Kidney (tissue), 14 donors: Measurements from ENCODE around the gene ZFP36L1. TPM values are rescaled to one million over a fixed set of nuclear protein-coding genes. Genes with fewer than 3 reads are reported as not detected.

Source experiments
- DNase-seq, 5 donors: peaks; one replicate each; pipeline ENCODE4 v3.0.0-alpha.2; 2013 to 2020
- FAIRE-seq: peaks from 2 replicates; lab custom pipeline; 2012; peaks lifted over from hg19 to GRCh38; lab: Jason Lieb, UNC
- H3K27ac ChIP-seq, 2 donors: one replicate each; pipeline ENCODE4 v1.7.0; 2013; ENCODE audit warnings: low read depth in 2 of 2, low read length in 2 of 2, inconsistent platforms in 1 of 2
- H3K27me3 ChIP-seq: one replicate; pipeline ENCODE4 v1.7.1; 2013; ENCODE audit warnings: low read length, inconsistent platforms; ENCODE audit not compliant: control insufficient read depth, insufficient read depth
- H3K36me3 ChIP-seq, 3 donors: one replicate each; pipeline versions ENCODE4 v1.7.0 to v1.7.1; 2013; ENCODE audit warnings: low read length in 3 of 3, control low read depth in 1 of 3, inconsistent platforms in 1 of 3; ENCODE audit not compliant: insufficient read depth in 3 of 3, control insufficient read depth in 2 of 3
- H3K4me1 ChIP-seq, 3 donors: one replicate each; pipeline versions ENCODE4 v1.7.0 to v1.7.1; 2013; ENCODE audit warnings: low read length in 3 of 3, inconsistent platforms in 1 of 3, low read depth in 1 of 3; ENCODE audit not compliant: control insufficient read depth in 2 of 3, insufficient read depth in 2 of 3
- H3K4me3 ChIP-seq, 3 donors: one replicate each; pipeline versions ENCODE4 v1.7.0 to v1.8.1; 2013; ENCODE audit warnings: low read length in 3 of 3, control low read depth in 1 of 3, inconsistent platforms in 1 of 3
- H3K9ac ChIP-seq, 3 donors: one replicate each; pipeline versions ENCODE4 v1.7.0 to v1.7.1; 2013; ENCODE audit warnings: low read length in 3 of 3, control low read depth in 1 of 3, inconsistent platforms in 1 of 3
- H3K9me3 ChIP-seq, 3 donors: one replicate each; pipeline versions ENCODE4 v1.7.0 to v1.7.1; 2013; ENCODE audit warnings: low read length in 3 of 3, control low read depth in 1 of 3, inconsistent platforms in 1 of 3; ENCODE audit not compliant: control insufficient read depth in 2 of 3, insufficient read depth in 1 of 3
- intact Hi-C: fragments of 100-400 bp; cut with DNase I; formaldehyde crosslinking; loops from one replicate; pipeline ENCODE4 v1.11.1; 2022
- polyA plus RNA-seq: library from polyadenylated mRNA; stranded (reverse); fragments of 350-450 nt; fragmentation: Illumina TruSeq; extraction: RNeasy Lipid Tissue Mini Kit (QIAGEN cat#74804); gene quantifications from one replicate; pipeline ENCODE4 v1.2.3, GENCODE V29; 2014; ENCODE audit warnings: low read depth, low replicate concordance; ENCODE audit not compliant: insufficient read depth
- total RNA-seq: library from RNA; stranded (reverse); fragmentation: NEBNext Ultra II Directional; extraction: Animal tissue kit (Norgen Biotek cat#: 25700); gene quantifications from one replicate; pipeline ENCODE4 v1.2.1, GENCODE V29; 2021
- TF ChIP-seq, protein P1 (sequence below): IDR thresholded peaks from 3 replicates; pipeline ENCODE4 v1.5.1; 2012; ENCODE audit warnings: mild to moderate bottlenecking, moderate library complexity, borderline replicate concordance; ENCODE audit not compliant: insufficient read depth; ENCODE audit errors: extremely low read depth
- donor health status: control.
- donor health status: control.
- donor health status: control.
- donor health status: control.
- donor health status: control.
- donor health status: DM: yes; HTN: yes; CAD: no.
- donor health status: Normal renal cell carcinoma (clear cell type).

ZFP36L1 gene
- total and polyA plus RNA-seq, 2 donors from 2014 or later: 73.3 to 289 TPM

DNA sequence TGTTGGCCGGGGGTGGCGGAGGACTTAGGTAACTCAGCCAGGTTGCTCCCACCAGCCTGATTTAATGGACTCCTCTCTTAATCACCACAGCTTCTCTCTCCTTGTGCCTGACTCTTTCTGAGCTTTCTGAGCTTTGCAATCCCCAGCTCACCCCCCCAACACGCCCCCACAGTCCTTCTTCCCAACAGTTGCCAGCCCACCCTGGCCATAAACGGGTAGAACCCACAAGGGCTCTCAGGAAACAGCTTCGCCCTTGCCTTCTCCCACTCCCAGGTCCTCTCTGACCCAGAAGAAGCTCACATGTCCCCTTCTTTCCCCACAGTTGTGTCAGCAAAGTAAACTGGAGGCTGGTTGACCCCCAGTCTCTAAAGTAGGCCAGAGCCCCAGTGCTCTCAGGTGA, 32.9 kb downstream of the ZFP36L1 start:
- no peaks in the 10 kb centered on the region for H3K36me3 ChIP-seq
- H3K27me3 ChIP-seq: no peaks in the 10 kb centered on the region
- no peaks in the 10 kb centered on the region for H3K9me3 ChIP-seq
- intact Hi-C loops: no loop called here
- H3K4me1 ChIP-seq: peaks cover 4 to 42% (median 39%) of the 10 kb centered on the region in 3 donors
- no peak overlapping the region for H3K9ac ChIP-seq
- DNase-seq: no peak
- no peak overlapping the region for H3K27ac ChIP-seq
- no peak overlapping the region for H3K4me3 ChIP-seq
- FAIRE-seq: no peak
- TF ChIP-seq, protein P1, sequence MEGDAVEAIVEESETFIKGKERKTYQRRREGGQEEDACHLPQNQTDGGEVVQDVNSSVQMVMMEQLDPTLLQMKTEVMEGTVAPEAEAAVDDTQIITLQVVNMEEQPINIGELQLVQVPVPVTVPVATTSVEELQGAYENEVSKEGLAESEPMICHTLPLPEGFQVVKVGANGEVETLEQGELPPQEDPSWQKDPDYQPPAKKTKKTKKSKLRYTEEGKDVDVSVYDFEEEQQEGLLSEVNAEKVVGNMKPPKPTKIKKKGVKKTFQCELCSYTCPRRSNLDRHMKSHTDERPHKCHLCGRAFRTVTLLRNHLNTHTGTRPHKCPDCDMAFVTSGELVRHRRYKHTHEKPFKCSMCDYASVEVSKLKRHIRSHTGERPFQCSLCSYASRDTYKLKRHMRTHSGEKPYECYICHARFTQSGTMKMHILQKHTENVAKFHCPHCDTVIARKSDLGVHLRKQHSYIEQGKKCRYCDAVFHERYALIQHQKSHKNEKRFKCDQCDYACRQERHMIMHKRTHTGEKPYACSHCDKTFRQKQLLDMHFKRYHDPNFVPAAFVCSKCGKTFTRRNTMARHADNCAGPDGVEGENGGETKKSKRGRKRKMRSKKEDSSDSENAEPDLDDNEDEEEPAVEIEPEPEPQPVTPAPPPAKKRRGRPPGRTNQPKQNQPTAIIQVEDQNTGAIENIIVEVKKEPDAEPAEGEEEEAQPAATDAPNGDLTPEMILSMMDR: no peak

DNA sequence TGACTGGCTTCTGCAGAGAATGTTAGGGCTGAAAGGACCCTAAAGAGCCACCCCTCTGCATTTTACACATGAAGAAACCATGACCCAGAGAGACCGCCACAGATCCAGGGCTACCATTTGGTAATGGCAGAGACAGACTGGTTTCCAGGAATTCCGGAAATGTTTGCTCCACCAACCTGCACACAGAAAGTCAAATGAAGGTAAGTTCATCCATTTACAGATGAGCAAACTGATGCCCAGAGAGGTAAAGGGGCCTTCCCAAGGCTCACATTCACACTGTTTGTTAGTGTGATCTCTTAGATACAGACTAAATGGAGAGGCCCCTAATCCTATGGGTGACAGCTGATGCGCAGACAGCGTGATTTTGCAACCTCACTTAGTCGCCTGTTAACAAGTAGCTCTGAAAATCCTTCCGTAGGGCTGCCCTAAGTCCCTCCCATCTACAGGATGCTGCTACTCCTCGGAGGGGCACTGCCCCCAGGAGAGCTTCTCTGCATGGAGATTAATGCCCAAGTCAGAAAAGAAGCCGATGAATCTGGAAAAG, 33.8 kb downstream of the ZFP36L1 start:
- FAIRE-seq (no peak), DNase-seq (no peak)
- Histone ChIP-seq H3K9me3 (no peaks in the 10 kb centered on the region), H3K9ac (peak overlapping the region in 1 of 3 donors; percentile 16), H3K27me3 (no peaks in the 10 kb centered on the region), H3K4me1 (peaks cover 4 to 42% (median 39%) of the 10 kb centered on the region in 3 donors), H3K27ac (no peak overlapping the region), H3K4me3 (no peak overlapping the region), H3K36me3 (no peaks in the 10 kb centered on the region)
- intact Hi-C loops: no loop called here
- TF ChIP-seq, protein P1: no peak

DNA sequence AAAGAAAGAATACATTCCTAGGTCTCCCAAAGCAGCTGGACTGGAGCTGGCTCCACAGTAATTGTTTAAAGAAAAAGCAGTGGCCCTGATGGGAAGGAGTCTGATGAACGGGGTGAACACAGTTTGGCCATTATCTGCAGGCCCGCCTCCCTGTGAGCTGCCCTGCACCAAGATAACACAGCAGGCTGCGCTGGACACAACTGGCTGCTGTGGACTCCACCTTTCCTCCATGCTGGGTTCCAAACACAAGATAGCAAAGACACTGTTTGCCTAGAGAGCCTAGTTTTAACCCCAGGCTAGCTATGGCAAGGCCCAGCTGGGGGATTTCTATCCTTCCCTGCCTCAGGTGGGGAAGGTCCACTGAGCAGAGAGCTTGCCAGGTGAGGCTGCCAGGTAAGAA, 34.6 kb downstream of the ZFP36L1 start:
- TF ChIP-seq, protein P1: no peak
- intact Hi-C loops: no loop called here
- H3K36me3 ChIP-seq: no peaks in the 10 kb centered on the region
- H3K9me3 ChIP-seq: no peaks in the 10 kb centered on the region
- FAIRE-seq (no peak), DNase-seq (no peak)
- peak overlapping the region in 1 of 3 donors; percentile 16 for H3K9ac ChIP-seq
- peaks cover 4 to 39% (median 39%) of the 10 kb centered on the region in 3 donors for H3K4me1 ChIP-seq
- H3K27me3 ChIP-seq: no peaks in the 10 kb centered on the region
- H3K27ac ChIP-seq: peak overlapping the region in 1 of 2 donors; percentile 3
- H3K4me3 ChIP-seq: no peak overlapping the region
